Measurements from ENCODE around the gene CLCN3.

DNA sequence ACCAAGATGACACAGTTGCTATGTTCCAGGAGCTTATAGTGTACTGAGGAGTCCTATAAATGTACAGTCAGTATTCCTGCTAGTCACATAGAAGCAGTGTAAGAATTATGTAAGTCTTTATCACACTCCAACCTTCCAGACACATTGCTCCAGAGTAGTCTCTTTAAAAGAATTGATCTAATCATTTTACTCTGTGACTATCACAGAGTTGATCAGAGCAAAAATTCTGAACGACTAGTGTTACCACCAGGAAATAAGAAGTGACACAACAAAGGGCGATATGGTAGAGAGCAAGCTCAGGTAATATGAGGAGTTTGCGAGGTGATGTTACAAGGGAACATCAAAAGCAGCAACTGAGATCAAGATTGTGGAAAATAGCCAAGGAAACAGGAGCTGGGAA is 146.4 kb downstream of the CLCN3 start:
- TF ChIP-seq POLR2AphosphoS5 (IDR thresholded peaks at IDR 0.05) (no peak), POLR2A (IDR thresholded peaks at IDR 0.05) (no peak)
- TF ChIP-seq, protein P1, sequence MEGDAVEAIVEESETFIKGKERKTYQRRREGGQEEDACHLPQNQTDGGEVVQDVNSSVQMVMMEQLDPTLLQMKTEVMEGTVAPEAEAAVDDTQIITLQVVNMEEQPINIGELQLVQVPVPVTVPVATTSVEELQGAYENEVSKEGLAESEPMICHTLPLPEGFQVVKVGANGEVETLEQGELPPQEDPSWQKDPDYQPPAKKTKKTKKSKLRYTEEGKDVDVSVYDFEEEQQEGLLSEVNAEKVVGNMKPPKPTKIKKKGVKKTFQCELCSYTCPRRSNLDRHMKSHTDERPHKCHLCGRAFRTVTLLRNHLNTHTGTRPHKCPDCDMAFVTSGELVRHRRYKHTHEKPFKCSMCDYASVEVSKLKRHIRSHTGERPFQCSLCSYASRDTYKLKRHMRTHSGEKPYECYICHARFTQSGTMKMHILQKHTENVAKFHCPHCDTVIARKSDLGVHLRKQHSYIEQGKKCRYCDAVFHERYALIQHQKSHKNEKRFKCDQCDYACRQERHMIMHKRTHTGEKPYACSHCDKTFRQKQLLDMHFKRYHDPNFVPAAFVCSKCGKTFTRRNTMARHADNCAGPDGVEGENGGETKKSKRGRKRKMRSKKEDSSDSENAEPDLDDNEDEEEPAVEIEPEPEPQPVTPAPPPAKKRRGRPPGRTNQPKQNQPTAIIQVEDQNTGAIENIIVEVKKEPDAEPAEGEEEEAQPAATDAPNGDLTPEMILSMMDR (IDR thresholded peaks at IDR 0.05), result no peak

Data from transverse colon (tissue), 4 donors.